Osteoblast (primary cell): Measurements from ENCODE around the gene DOK4. TPM values are rescaled to one million over a fixed set of nuclear protein-coding genes. Genes with fewer than 3 reads are reported as not detected.

Experiments used
- DNase-seq: peaks from one replicate; pipeline ENCODE4 v3.0.0; 2011; ENCODE audit warnings: low spot score, mixed read lengths; ENCODE audit not compliant: insufficient read length; ENCODE audit errors: missing footprints
- H2AFZ ChIP-seq: 2 replicates; pipeline ENCODE4 v1.6.0; 2011; ENCODE audit warnings: mild to moderate bottlenecking, low read length
- H3K27ac ChIP-seq: 2 replicates; pipeline ENCODE4 v1.5.1; 2011; ENCODE audit warnings: mild to moderate bottlenecking, low read depth, low read length, moderate library complexity
- H3K27me3 ChIP-seq: 2 replicates; pipeline ENCODE4 v1.6.0; 2012; ENCODE audit warnings: mild to moderate bottlenecking, control low read depth, inconsistent platforms, low read length, moderate library complexity; ENCODE audit not compliant: insufficient read depth
- H3K36me3 ChIP-seq: 2 replicates; pipeline ENCODE4 v1.5.1; 2011; ENCODE audit warnings: mild to moderate bottlenecking, low read length, control low read depth, moderate library complexity; ENCODE audit not compliant: insufficient read depth
- H3K4me1 ChIP-seq: 2 replicates; pipeline ENCODE4 v1.5.1; 2011; ENCODE audit warnings: mild to moderate bottlenecking, low read length, control low read depth, moderate library complexity; ENCODE audit not compliant: insufficient read depth
- H3K4me2 ChIP-seq: 2 replicates; pipeline ENCODE4 v1.6.0; 2011; ENCODE audit warnings: mild to moderate bottlenecking, low read length; ENCODE audit not compliant: insufficient read depth
- H3K4me3 ChIP-seq: fragments of 200-600 bp; sonication (generic); 3 replicates; pipeline ENCODE4 v1.5.1; 2012; ENCODE audit warnings: mild to moderate bottlenecking, low read length, inconsistent platforms; ENCODE audit not compliant: insufficient read depth
- H3K79me2 ChIP-seq: 2 replicates; pipeline ENCODE4 v1.6.0; 2012; ENCODE audit warnings: mild to moderate bottlenecking, low read length, control low read depth, inconsistent platforms; ENCODE audit not compliant: insufficient read depth
- H3K9me3 ChIP-seq: 2 replicates; pipeline ENCODE4 v1.5.1; 2011; ENCODE audit warnings: low read depth, low read length, control low read depth
- H4K20me1 ChIP-seq: 2 replicates; pipeline ENCODE4 v1.6.0; 2012; ENCODE audit warnings: mild to moderate bottlenecking, low read length, control low read depth; ENCODE audit not compliant: insufficient read depth
- total RNA-seq: library from RNA; depleted of rRNA; stranded (reverse); fragments of >200 nt; gene quantifications from 2 replicates; pipeline ENCODE4 v1.2.3, GENCODE V29; 2012
- TF ChIP-seq, protein P1 (sequence below): IDR thresholded peaks from 2 replicates; pipeline ENCODE4 v1.5.1; 2011; ENCODE audit warnings: mild to moderate bottlenecking, low read depth, low read length, moderate library complexity; ENCODE audit errors: extremely low read depth

DOK4 gene
- total RNA-seq, 1 donor, result 29.0 TPM

DNA sequence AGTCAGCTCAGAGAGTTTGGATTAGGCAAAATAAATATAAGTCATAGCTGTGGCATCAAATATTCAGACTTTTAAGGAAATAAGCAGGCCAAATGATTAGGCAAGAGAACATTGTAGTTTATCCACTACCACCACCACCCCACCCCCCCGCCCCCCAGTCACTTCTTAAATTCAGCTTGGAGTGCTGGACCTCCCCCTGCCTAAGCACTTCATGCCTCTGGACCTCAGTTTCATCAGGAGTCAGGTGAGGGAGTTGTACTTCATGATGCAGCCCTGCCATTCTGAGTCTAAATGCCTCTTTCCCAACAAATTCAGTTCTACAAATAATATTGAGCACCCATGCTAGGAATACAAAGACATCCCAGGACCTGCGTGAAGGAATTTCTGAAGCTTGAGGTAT is 21.8 kb downstream of the DOK4 start:
- H3K4me2 ChIP-seq, result no peak overlapping the region
- no peak for DNase-seq
- H3K4me1 ChIP-seq, result peaks cover 12% of the 10 kb centered on the region
- H3K4me3 ChIP-seq, result no peak overlapping the region
- peaks cover 63% of the 10 kb centered on the region for H3K36me3 ChIP-seq
- peaks cover 41% of the 10 kb centered on the region for H3K79me2 ChIP-seq
- TF ChIP-seq, protein P1, sequence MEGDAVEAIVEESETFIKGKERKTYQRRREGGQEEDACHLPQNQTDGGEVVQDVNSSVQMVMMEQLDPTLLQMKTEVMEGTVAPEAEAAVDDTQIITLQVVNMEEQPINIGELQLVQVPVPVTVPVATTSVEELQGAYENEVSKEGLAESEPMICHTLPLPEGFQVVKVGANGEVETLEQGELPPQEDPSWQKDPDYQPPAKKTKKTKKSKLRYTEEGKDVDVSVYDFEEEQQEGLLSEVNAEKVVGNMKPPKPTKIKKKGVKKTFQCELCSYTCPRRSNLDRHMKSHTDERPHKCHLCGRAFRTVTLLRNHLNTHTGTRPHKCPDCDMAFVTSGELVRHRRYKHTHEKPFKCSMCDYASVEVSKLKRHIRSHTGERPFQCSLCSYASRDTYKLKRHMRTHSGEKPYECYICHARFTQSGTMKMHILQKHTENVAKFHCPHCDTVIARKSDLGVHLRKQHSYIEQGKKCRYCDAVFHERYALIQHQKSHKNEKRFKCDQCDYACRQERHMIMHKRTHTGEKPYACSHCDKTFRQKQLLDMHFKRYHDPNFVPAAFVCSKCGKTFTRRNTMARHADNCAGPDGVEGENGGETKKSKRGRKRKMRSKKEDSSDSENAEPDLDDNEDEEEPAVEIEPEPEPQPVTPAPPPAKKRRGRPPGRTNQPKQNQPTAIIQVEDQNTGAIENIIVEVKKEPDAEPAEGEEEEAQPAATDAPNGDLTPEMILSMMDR, result no peak
- peaks cover 29% of the 10 kb centered on the region for H4K20me1 ChIP-seq
- no peak overlapping the region for H3K27ac ChIP-seq
- no peaks in the 10 kb centered on the region for H3K27me3 ChIP-seq
- no peaks in the 10 kb centered on the region for H3K9me3 ChIP-seq
- H2AFZ ChIP-seq, result no peak overlapping the region

DNA sequence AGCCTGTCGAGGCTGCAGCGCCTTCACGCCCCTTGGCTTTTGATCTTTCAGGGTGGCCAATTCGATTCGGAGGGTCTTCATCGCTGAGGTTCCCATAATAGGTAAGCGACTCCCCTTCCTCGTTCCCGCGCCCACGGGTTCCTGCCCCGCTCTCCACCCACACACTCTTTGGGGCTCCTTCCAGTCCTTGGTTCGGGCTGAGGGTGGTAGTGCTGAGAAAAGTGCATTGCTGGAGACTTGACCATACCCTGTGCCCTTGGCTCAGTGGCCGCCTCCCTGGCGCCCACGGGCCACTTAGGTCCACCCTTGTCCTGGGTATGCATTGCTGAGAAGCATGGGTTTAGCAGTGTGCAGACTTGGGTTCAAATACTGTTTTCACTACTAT is 23.3 kb downstream of the DOK4 start:
- Histone ChIP-seq H3K36me3 (peaks cover 63% of the 10 kb centered on the region), H3K4me2 (peak overlapping the region; percentile 96), H3K27ac (peak overlapping the region; percentile 62), H3K9me3 (no peaks in the 10 kb centered on the region), H4K20me1 (peaks cover 21% of the 10 kb centered on the region), H3K79me2 (peaks cover 41% of the 10 kb centered on the region), H3K4me3 (peak overlapping the region; percentile 83), H3K27me3 (no peaks in the 10 kb centered on the region), H3K4me1 (peaks cover 12% of the 10 kb centered on the region), H2AFZ (peak overlapping the region; percentile 60)
- DNase-seq, result no peak
- TF ChIP-seq, protein P1, result no peak

DNA sequence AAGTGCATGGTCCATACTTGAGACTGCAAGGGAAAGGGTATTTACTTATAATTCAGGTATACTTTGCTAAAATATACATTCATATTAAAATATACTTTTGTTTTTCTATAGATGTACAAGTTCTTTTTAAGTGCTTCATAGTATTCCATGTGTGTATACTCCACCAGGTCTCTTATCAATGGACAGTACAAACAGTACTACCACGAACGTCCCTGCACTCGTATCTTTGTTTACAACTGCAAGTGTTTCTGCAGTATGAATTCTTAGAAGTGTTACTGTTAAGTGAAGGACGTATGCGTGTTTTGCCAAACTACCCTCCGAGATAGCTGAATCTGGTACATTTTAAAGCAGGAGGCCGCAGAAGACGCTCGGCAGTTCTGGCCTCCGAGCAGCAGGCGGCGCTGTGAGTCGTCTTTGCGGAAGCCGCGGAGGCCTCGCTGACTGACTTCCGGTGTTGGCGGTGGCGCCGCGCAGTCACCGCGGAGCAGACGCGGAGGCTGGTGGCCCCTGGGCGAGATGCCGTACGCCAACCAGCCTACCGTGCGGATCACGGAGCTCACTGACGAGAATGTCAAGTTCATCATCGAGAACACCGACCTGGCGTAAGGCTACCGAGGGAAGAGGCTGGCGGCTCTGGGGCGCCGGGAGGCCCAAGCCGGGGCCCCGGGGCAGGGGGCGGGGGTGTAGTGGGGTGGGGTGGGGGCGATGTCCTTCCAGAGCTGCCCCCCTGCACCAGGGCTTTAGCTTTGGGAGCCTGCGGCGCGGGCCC is 23.9 kb downstream of the DOK4 start, which contains the start of gene POLR2C:
TSS of gene POLR2C (plus strand) at position 471 of the 769 bp plus-strand sequence. CDS start at position 517, 46 bp downstream.
- TF ChIP-seq, protein P1, result peak; percentile 95
- H3K4me3 ChIP-seq, result peak within 1 kb of the TSS; percentile 83
- H3K27ac ChIP-seq, result peak within 1 kb of the TSS; percentile 62
- H3K4me2 ChIP-seq, result peak within 1 kb of the TSS; percentile 96
- H3K36me3 ChIP-seq, result peaks cover 63% of the 10 kb centered on the region
- H3K4me1 ChIP-seq, result peaks cover 12% of the 10 kb centered on the region
- H4K20me1 ChIP-seq, result peaks cover 21% of the 10 kb centered on the region
- DNase-seq, result peak; percentile 96
- H2AFZ ChIP-seq, result peak within 1 kb of the TSS; percentile 75
- no peaks in the 10 kb centered on the region for H3K9me3 ChIP-seq
- H3K27me3 ChIP-seq, result no peaks in the 10 kb centered on the region
- peaks cover 41% of the 10 kb centered on the region for H3K79me2 ChIP-seq

DNA sequence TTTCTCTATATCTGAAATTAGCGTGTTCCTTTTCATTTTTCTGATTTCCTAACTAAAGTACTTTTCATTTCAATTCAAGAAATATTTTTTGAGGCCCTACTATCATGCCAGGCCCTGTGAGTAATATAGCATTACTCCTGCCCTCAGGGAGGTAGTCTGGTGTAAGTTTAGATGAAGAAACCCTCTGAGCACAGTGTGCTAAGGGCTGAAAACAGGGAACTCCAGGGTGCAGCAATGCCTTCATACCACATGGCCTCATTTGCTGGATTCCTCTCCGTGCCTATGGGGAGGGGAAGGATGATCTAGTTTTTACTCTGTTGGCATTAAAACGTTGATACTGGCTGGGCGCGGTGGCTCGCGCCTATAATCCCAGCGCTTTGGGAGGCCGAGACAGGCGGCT is 34.3 kb downstream of the DOK4 start:
- TF ChIP-seq, protein P1, result no peak
- Histone ChIP-seq H3K79me2 (peaks cover 27% of the 10 kb centered on the region), H4K20me1 (no peaks in the 10 kb centered on the region), H2AFZ (no peak overlapping the region), H3K4me3 (no peak overlapping the region), H3K36me3 (peaks cover 53% of the 10 kb centered on the region), H3K4me1 (peaks cover 11% of the 10 kb centered on the region), H3K9me3 (no peaks in the 10 kb centered on the region), H3K27ac (no peak overlapping the region), H3K27me3 (no peaks in the 10 kb centered on the region), H3K4me2 (no peak overlapping the region)
- no peak for DNase-seq
